Caco-2 (cell line): ENCODE data around the gene PRODH2. TPM values are rescaled to one million over a fixed set of nuclear protein-coding genes. Genes with fewer than 3 reads are reported as not detected.

ENCODE experiments used
- BruUV-seq: library from RNA; stranded (reverse); fragments of 400-500 nt; replicated peaks from 2 replicates; lab custom pipeline; 2021; lab: Mats Ljungman, UMichigan
- CTCF ChIA-PET: fragments of 300-600 bp; sonication (Branson Sonifier 250); formaldehyde crosslinking; loops from one replicate; lab custom pipeline; 2022; ENCODE audit warnings: antibody characterized with exemption; lab: Charles Lee
- POLR2A ChIA-PET: fragments of 300-600 bp; sonication (Branson Sonifier 250); formaldehyde crosslinking; loops from one replicate; lab custom pipeline; 2022; ENCODE audit warnings: antibody characterized with exemption; lab: Charles Lee
- DNase-seq, 2 experiments: peaks; one replicate each; pipeline versions ENCODE4 v3.0.0 to v3.0.0-alpha.2; 2020 to 2022
- H3K27me3 ChIP-seq: replicated peaks from 2 replicates; pipeline ENCODE4 v1.6.0; 2011; ENCODE audit warnings: low read length; ENCODE audit not compliant: control insufficient read depth, insufficient read depth
- H3K36me3 ChIP-seq: 2 replicates; pipeline ENCODE4 v1.5.1; 2011; ENCODE audit warnings: low read length; ENCODE audit not compliant: control insufficient read depth, insufficient read depth
- H3K4me1 ChIP-seq: fragments of 250-450 bp; sonication (Bioruptor Pico); 2 replicates; pipeline ENCODE4 v1.5.1; 2020; ENCODE audit warnings: mild to moderate bottlenecking
- H3K4me3 ChIP-seq: 2 replicates; pipeline ENCODE4 v1.5.1; 2011; ENCODE audit warnings: low read depth, mild to moderate bottlenecking, control low read depth, low read length
- H3K9me3 ChIP-seq: fragments of 250-450 bp; sonication (Bioruptor Pico); 2 replicates; pipeline ENCODE4 v1.5.1; 2020; ENCODE audit warnings: mild to moderate bottlenecking, moderate library complexity
- H3K27ac Mint-ChIP-seq: one replicate; pipeline ENCODE4 v1.8.0; 2022; ENCODE audit warnings: mixed read lengths; ENCODE audit not compliant: unreplicated experiment
- H3K27me3 Mint-ChIP-seq: one replicate; pipeline ENCODE4 v1.8.0; 2022; ENCODE audit warnings: mixed read lengths; ENCODE audit not compliant: insufficient read depth, unreplicated experiment
- H3K36me3 Mint-ChIP-seq: one replicate; pipeline ENCODE4 v1.8.0; 2022; ENCODE audit warnings: mild to moderate bottlenecking, mixed read lengths; ENCODE audit not compliant: insufficient read depth, unreplicated experiment
- H3K4me1 Mint-ChIP-seq: one replicate; pipeline ENCODE4 v1.8.0; 2022; ENCODE audit warnings: low read depth, mixed read lengths; ENCODE audit not compliant: unreplicated experiment
- H3K4me3 Mint-ChIP-seq: one replicate; pipeline ENCODE4 v1.8.0; 2022; ENCODE audit warnings: mild to moderate bottlenecking, moderate library complexity, mixed read lengths; ENCODE audit not compliant: unreplicated experiment
- H3K9me3 Mint-ChIP-seq: one replicate; pipeline ENCODE4 v1.8.0; 2022; ENCODE audit warnings: mixed read lengths; ENCODE audit not compliant: unreplicated experiment
- CTCF ChIP-seq, 2 experiments: fragments of 200-600 bp in 1 of 2; IDR thresholded peaks; 1 replicate in 1 of 2; 2 replicates in 1 of 2; pipeline versions ENCODE4 v1.5.1 to v1.8.0; 2011 to 2022; ENCODE audit warnings: antibody characterized with exemption in 1 of 2, control low read depth in 1 of 2, inconsistent platforms in 1 of 2, low read depth in 1 of 2, low read length in 1 of 2, mild to moderate bottlenecking in 1 of 2, moderate library complexity in 1 of 2; ENCODE audit not compliant: insufficient read depth in 1 of 2, severe bottlenecking in 1 of 2, unreplicated experiment in 1 of 2
- intact Hi-C: fragments of 100-400 bp; cut with micrococcal nuclease; formaldehyde crosslinking; loops from one replicate; pipeline ENCODE4 v1.10.0; 2022; ENCODE audit not compliant: unreplicated experiment
- total RNA-seq: library from RNA; stranded (reverse); gene quantifications from 2 replicates; pipeline ENCODE4 v1.2.3, GENCODE V29; 2022

PRODH2 gene
- total RNA-seq, 1 experiment from 2014 or later, result not detected

- peaks cover 24% of the 10 kb centered on the region for H3K4me1 Mint-ChIP-seq
- CTCF ChIA-PET, result no interaction called here
- Histone ChIP-seq H3K27me3 (no peaks in the 10 kb centered on the region), H3K4me1 (peaks cover 6% of the 10 kb centered on the region), H3K9me3 (no peaks in the 10 kb centered on the region), H3K4me3 (no peak overlapping the region), H3K36me3 (no peaks in the 10 kb centered on the region)
- intact Hi-C loops, result no loop called here
- H3K4me3 Mint-ChIP-seq, result no peak overlapping the region
- no peak for TF ChIP-seq CTCF (IDR thresholded peaks at IDR 0.05; ENCODE audit: insufficient read depth in 1 of 2, low read depth in 1 of 2, low read length in 1 of 2, severe bottlenecking in 1 of 2, unreplicated experiment in 1 of 2)
- no peak overlapping the region for H3K27ac Mint-ChIP-seq
- DNase-seq, result no peak
- BruUV-seq, result no TSS peak
- H3K27me3 Mint-ChIP-seq, result no peaks in the 10 kb centered on the region
- H3K36me3 Mint-ChIP-seq, result peaks cover 34% of the 10 kb centered on the region
- POLR2A ChIA-PET, result interaction anchor here (0.5 kb wide), 1 partner anchor 68 kb away, joined by 3 read pairs; no protein-coding TSS in a partner anchor
- no peaks in the 10 kb centered on the region for H3K9me3 Mint-ChIP-seq
Measured at GRCh38 chr19:35751839-35752745, 60.6 kb downstream of the PRODH2 start.

GRCh38 chr19:35750167-35750566, 62.5 kb downstream of the PRODH2 start:
- no peak overlapping the region for H3K4me3 ChIP-seq
- Mint-ChIP-seq H3K4me3 (peak overlapping the region; percentile 89), H3K9me3 (no peaks in the 10 kb centered on the region), H3K36me3 (peaks cover 32% of the 10 kb centered on the region), H3K4me1 (peaks cover 18% of the 10 kb centered on the region), H3K27ac (no peak overlapping the region), H3K27me3 (no peaks in the 10 kb centered on the region)
- no peaks in the 10 kb centered on the region for H3K36me3 ChIP-seq
- H3K27me3 ChIP-seq, result no peaks in the 10 kb centered on the region
- no peaks in the 10 kb centered on the region for H3K9me3 ChIP-seq
- intact Hi-C loops, result no loop called here
- H3K4me1 ChIP-seq, result peaks cover 3% of the 10 kb centered on the region; the same call in 1 of the 2 replicates
- ChIA-PET CTCF (interaction anchor here (0.7 kb wide), 1 partner anchor 70 kb away, joined by 6 read pairs; no protein-coding TSS in a partner anchor), POLR2A (no interaction called here)
- no TSS peak for BruUV-seq
- no peak for DNase-seq
- no peak for TF ChIP-seq CTCF (IDR thresholded peaks at IDR 0.05; ENCODE audit: insufficient read depth in 1 of 2, low read depth in 1 of 2, low read length in 1 of 2, severe bottlenecking in 1 of 2, unreplicated experiment in 1 of 2)

Other genes with a start within 250 kb of the PRODH2 start
- gene ATP4A, start 249.2 kb downstream of the PRODH2 start, total RNA-seq, result not detected in 2 replicates
- not detected in 2 replicates for gene PMIS2, start 226.7 kb downstream of the PRODH2 start, total RNA-seq
- 26.4 and 27.9 TPM in 2 replicates for gene HAUS5, start 200.1 kb downstream of the PRODH2 start, total RNA-seq
- 140 and 165 TPM in 2 replicates for gene RBM42, start 183.8 kb downstream of the PRODH2 start, total RNA-seq
- gene ETV2, start 171.1 kb downstream of the PRODH2 start, total RNA-seq, result 0.77 and 1.3 TPM in 2 replicates
- gene COX6B1, start 164.5 kb downstream of the PRODH2 start, total RNA-seq, result 551 and 639 TPM in 2 replicates
- gene UPK1A, start 146.3 kb downstream of the PRODH2 start, total RNA-seq, result not detected in 2 replicates
- not detected in 2 replicates for gene ZBTB32, start 108.3 kb downstream of the PRODH2 start, total RNA-seq
- 54.2 and 62.6 TPM in 2 replicates for gene KMT2B, start 94.8 kb downstream of the PRODH2 start, total RNA-seq
- 10.1 and 11.3 TPM in 2 replicates for gene IGFLR1, start 70.4 kb downstream of the PRODH2 start, total RNA-seq
- 21.3 and 24.6 TPM in 2 replicates for gene U2AF1L4, start 67.4 kb downstream of the PRODH2 start, total RNA-seq
- gene PSENEN, start 67.2 kb downstream of the PRODH2 start, total RNA-seq, result 70.2 and 70.5 TPM in 2 replicates
- gene LIN37, start 64.3 kb downstream of the PRODH2 start, total RNA-seq, result 8.1 and 10.2 TPM in 2 replicates
- 0.48 and 0.81 TPM in 2 replicates for gene HSPB6, start 55.8 kb downstream of the PRODH2 start, total RNA-seq
- 34.6 and 37.0 TPM in 2 replicates for gene PROSER3, start 54.7 kb downstream of the PRODH2 start, total RNA-seq
- 17.8 and 18.3 TPM in 2 replicates for gene ARHGAP33, start 37.3 kb downstream of the PRODH2 start, total RNA-seq
- gene NPHS1, start 39.7 kb upstream of the PRODH2 start, total RNA-seq, result not detected in 2 replicates
- 0.14 TPM in 1 of 2 replicates, not detected in the other for gene KIRREL2, start 44.1 kb upstream of the PRODH2 start, total RNA-seq
- gene APLP1, start 55.7 kb upstream of the PRODH2 start, total RNA-seq, result 4.6 and 6.5 TPM in 2 replicates
- 8.0 and 10.5 TPM in 2 replicates for gene NFKBID, start 87.7 kb upstream of the PRODH2 start, total RNA-seq
- gene HCST, start 89.7 kb upstream of the PRODH2 start, total RNA-seq, result not detected in 2 replicates
- not detected in 2 replicates for gene TYROBP, start 95.5 kb upstream of the PRODH2 start, total RNA-seq
- gene LRFN3, start 123.5 kb upstream of the PRODH2 start, total RNA-seq, result 10.2 and 12.4 TPM in 2 replicates
- gene SDHAF1, start 182.3 kb upstream of the PRODH2 start, total RNA-seq, result 26.2 and 28.1 TPM in 2 replicates
- 42.5 and 48.5 TPM in 2 replicates for gene SYNE4, start 196.0 kb upstream of the PRODH2 start, total RNA-seq
- 29.4 and 30.8 TPM in 2 replicates for gene ALKBH6, start 201.4 kb upstream of the PRODH2 start, total RNA-seq
- gene CLIP3, start 220.0 kb upstream of the PRODH2 start, total RNA-seq, result 1.7 and 2.2 TPM in 2 replicates
- gene THAP8, start 241.4 kb upstream of the PRODH2 start, total RNA-seq, result 7.6 and 8.8 TPM in 2 replicates
- 30.6 and 32.9 TPM in 2 replicates for gene WDR62, start 242.1 kb upstream of the PRODH2 start, total RNA-seq